ENCODE measurements around the gene SNRNP70. TPM values are rescaled to one million over a fixed set of nuclear protein-coding genes. Genes with fewer than 3 reads are reported as not detected.

Gene SNRNP70
- total and polyA plus RNA-seq, 2 experiments from 2014 or later = 243 to 361 TPM

GRCh38 chr19:49064029-49064629 lies 21.1 kb upstream of the SNRNP70 start:
- H3K27me3 ChIP-seq (ENCODE audit: insufficient read depth) = peaks cover 59% of the 10 kb centered on the region
- ATAC-seq (peak; percentile 38), DNase-seq (ENCODE audit: low spot score) (peak; percentile 72)
- H3K4me3 ChIP-seq = peak overlapping the region; percentile 65
- H3K27ac ChIP-seq (ENCODE audit: low read depth) = no peak overlapping the region
- no peak for TF ChIP-seq CREB1 (CRISPR knock-in tag; IDR thresholded peaks at IDR 0.05; ENCODE audit: low read depth)
- TF ChIP-seq ZNF114 (CRISPR knock-in tag; IDR thresholded peaks at IDR 0.05) = no peak
- TF ChIP-seq EZH2 (IDR thresholded peaks at IDR 0.05; ENCODE audit: low read depth, unreplicated experiment) = no peak
- no peak for TF ChIP-seq STAT1 (IDR thresholded peaks at IDR 0.05; ENCODE audit: unreplicated experiment)
- no peak for TF ChIP-seq EZH2phosphoT487 (IDR thresholded peaks at IDR 0.05; ENCODE audit: unreplicated experiment)
- no peak for TF ChIP-seq NANOG (IDR thresholded peaks at IDR 0.05; ENCODE audit: borderline replicate concordance)
- TF ChIP-seq REST (IDR thresholded peaks at IDR 0.05; ENCODE audit: unreplicated experiment) = no peak
- no peak for TF ChIP-seq JUNB (IDR thresholded peaks at IDR 0.05; ENCODE audit: unreplicated experiment)
- TF ChIP-seq ZNF331 (CRISPR knock-in tag; IDR thresholded peaks at IDR 0.05; ENCODE audit: low read depth) = no peak
- no peak for TF ChIP-seq ZNF462 (CRISPR knock-in tag; IDR thresholded peaks at IDR 0.05)
- TF ChIP-seq ETS1 (IDR thresholded peaks at IDR 0.05) = no peak
- no peak for TF ChIP-seq CTCF (conservative IDR thresholded peaks at IDR 0.05; ENCODE audit: low read depth in 2 of 2)
- TF ChIP-seq POLR2AphosphoS5 (IDR thresholded peaks at IDR 0.05; ENCODE audit: low read depth) = no peak
- no peak overlapping the region for H3K27ac Mint-ChIP-seq
- H3K36me3 ChIP-seq (ENCODE audit: insufficient read depth) = no peaks in the 10 kb centered on the region
- H3F3A ChIP-seq (replicated peaks; ENCODE audit: low read depth) = no peaks in the 10 kb centered on the region
- H3K9me2 ChIP-seq (ENCODE audit: insufficient read depth) = 0 out of 2 replicates have a peak, but pooled peaks cover 5% of the 10 kb centered on the region
- peaks cover 32% of the 10 kb centered on the region for H3K4me1 ChIP-seq (ENCODE audit: insufficient read depth)
- peaks cover 10% of the 10 kb centered on the region; the same call in 2 of the 3 replicates for H3K9me3 Mint-ChIP-seq
- no peak overlapping the region; the same call in 1 of the 2 replicates for H2AFZ ChIP-seq
- H3K27me3 Mint-ChIP-seq (ENCODE audit: insufficient read depth, low read depth, poor library complexity) = peaks cover 39% of the 10 kb centered on the region
- H3K36me3 Mint-ChIP-seq (ENCODE audit: low read depth) = peaks cover 3% of the 10 kb centered on the region; the same call in 2 of the 3 replicates
- H4K20me1 ChIP-seq (replicated peaks; ENCODE audit: insufficient read depth) = no peaks in the 10 kb centered on the region
- peaks cover 36% of the 10 kb centered on the region for H3K4me1 Mint-ChIP-seq
- H3K4me3 Mint-ChIP-seq = peak overlapping the region; percentile 64
- H3K4me2 ChIP-seq = peak overlapping the region; percentile 91
- no peaks in the 10 kb centered on the region for H3K79me2 ChIP-seq (replicated peaks; ENCODE audit: insufficient read depth)

All from GM23338 (cell line).